ENCODE results near the gene TCEAL9. TPM values are rescaled to one million over a fixed set of nuclear protein-coding genes. Genes with fewer than 3 reads are reported as not detected.

TCEAL9 gene, protein sequence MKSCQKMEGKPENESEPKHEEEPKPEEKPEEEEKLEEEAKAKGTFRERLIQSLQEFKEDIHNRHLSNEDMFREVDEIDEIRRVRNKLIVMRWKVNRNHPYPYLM
- total RNA-seq, result 10 to 100 TPM; 14.8 to 46.0 (median 23.1) TPM
- 10 to 100 TPM; 47.8 to 56.9 TPM for polyA plus RNA-seq
- long read RNA-seq, donor 1, transcript TCEAL9-201 (2 exons, 699 nt), result minor isoform, 5 of 13 reads
- long read RNA-seq, donor 1, transcript TCEAL9-202 (3 exons, 1,033 nt), result major isoform, 7 of 13 reads
- long read RNA-seq, donor 1, partial matches to known transcripts, result 0 of 13 reads
- long read RNA-seq, donor 1, other reads (novel, unspliced or antisense), result 0 of 13 reads
- long read RNA-seq, donor 2, transcript TCEAL9-202 (3 exons, 1,033 nt), result major isoform, 7 of 13 reads
- long read RNA-seq, donor 2, partial matches to known transcripts, result 0 of 13 reads
- long read RNA-seq, donor 2, other reads (novel, unspliced or antisense), result 2 of 13 reads
- long read RNA-seq, donor 3, transcript TCEAL9-202 (3 exons, 1,033 nt), result minor isoform, 5 of 12 reads
- long read RNA-seq, donor 3, transcript TCEAL9-201 (2 exons, 699 nt), result major isoform, 7 of 12 reads
- long read RNA-seq, donor 3, partial matches to known transcripts, result 0 of 12 reads
- long read RNA-seq, donor 3, other reads (novel, unspliced or antisense), result 0 of 12 reads

DNA sequence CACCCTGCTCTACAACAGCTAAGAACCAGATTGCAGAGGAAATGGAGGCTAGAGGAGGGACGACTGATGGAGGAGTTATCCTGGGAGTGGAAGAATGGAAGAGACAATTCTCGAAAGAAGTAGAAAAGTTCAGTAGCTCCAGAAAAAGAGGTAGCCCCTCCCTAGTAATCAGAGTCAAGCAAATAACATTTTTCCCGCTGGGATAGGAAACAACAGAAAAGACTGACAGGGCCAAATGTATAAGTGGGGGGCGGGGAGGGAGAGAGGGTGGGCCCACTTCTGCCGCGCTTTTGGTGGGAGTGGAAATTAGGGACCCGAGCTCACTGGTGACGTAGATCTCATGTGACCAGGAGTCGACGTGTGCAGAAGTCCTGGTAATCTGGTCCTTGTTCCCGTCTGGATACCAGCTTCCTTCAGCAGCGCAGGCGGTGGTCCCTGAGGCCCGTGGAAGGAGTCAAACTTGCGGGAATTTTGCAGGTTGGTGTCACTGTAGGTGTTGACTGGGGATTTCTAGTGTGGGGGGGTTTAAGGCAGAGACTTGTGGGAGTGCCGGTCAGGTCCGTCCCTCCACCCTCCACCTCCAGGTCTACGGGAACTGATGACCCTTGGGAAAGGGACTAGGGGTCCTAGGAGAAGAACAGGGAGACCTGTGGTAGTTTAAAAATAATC lies at the start of gene TCEAL9:
TSS of gene TCEAL9 (plus strand) at position 377 of the 669 bp plus-strand sequence. CDS start 1,179 bp downstream, outside the sequence.
- peaks cover 0 to 30% (median 0%) of the 10 kb centered on the region in 7 donors for H3K27me3 ChIP-seq
- H3K4me3 ChIP-seq, result peak within 1 kb of the TSS; percentile 51 to 84 (median 72)
- intact Hi-C loops (cut with DNase I), result loop anchor here in 1 of 10 donors (10.0 kb wide), 1 partner anchor 1751 kb away; no protein-coding TSS in a partner anchor
- TF ChIP-seq, protein P1, sequence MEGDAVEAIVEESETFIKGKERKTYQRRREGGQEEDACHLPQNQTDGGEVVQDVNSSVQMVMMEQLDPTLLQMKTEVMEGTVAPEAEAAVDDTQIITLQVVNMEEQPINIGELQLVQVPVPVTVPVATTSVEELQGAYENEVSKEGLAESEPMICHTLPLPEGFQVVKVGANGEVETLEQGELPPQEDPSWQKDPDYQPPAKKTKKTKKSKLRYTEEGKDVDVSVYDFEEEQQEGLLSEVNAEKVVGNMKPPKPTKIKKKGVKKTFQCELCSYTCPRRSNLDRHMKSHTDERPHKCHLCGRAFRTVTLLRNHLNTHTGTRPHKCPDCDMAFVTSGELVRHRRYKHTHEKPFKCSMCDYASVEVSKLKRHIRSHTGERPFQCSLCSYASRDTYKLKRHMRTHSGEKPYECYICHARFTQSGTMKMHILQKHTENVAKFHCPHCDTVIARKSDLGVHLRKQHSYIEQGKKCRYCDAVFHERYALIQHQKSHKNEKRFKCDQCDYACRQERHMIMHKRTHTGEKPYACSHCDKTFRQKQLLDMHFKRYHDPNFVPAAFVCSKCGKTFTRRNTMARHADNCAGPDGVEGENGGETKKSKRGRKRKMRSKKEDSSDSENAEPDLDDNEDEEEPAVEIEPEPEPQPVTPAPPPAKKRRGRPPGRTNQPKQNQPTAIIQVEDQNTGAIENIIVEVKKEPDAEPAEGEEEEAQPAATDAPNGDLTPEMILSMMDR (IDR thresholded peaks at IDR 0.05), result no peak
- DNase-seq, result peak; percentile 28 to 78
- peaks cover 0 to 11% (median 0%) of the 10 kb centered on the region in 9 donors for H3K36me3 ChIP-seq
- H3K27ac ChIP-seq, result peak within 1 kb of the TSS; percentile 70 to 92 (median 86)
- peak; percentile 85 to 98 (median 97) for ATAC-seq
- H3K4me1 ChIP-seq, result peaks cover 0 to 10% (median 0%) of the 10 kb centered on the region in 9 donors
- H3K9me3 ChIP-seq, result no peaks in the 10 kb centered on the region
- WGBS, 2 donors, result 0 to 1% methylated on average over 18 of the region's 18 CpGs

GRCh38 chrX:103309860-103310554 lies 46.3 kb upstream of the TCEAL9 start:
- Histone ChIP-seq H3K4me3 (peak overlapping the region; percentile 9 to 54 (median 44)), H3K36me3 (no peaks in the 10 kb centered on the region), H3K27me3 (peaks cover 0 to 74% (median 11%) of the 10 kb centered on the region in 7 donors), H3K4me1 (peaks cover 0 to 9% (median 0%) of the 10 kb centered on the region in 9 donors), H3K27ac (no peak overlapping the region), H3K9me3 (no peaks in the 10 kb centered on the region)
- TF ChIP-seq, protein P1 (IDR thresholded peaks at IDR 0.05), result no peak
- DNase-seq, result no peak
- 19 to 25% methylated on average over 29 of the region's 32 CpGs for WGBS, 2 donors
- intact Hi-C loops (cut with DNase I), result no loop called here
- no peak for ATAC-seq

DNA sequence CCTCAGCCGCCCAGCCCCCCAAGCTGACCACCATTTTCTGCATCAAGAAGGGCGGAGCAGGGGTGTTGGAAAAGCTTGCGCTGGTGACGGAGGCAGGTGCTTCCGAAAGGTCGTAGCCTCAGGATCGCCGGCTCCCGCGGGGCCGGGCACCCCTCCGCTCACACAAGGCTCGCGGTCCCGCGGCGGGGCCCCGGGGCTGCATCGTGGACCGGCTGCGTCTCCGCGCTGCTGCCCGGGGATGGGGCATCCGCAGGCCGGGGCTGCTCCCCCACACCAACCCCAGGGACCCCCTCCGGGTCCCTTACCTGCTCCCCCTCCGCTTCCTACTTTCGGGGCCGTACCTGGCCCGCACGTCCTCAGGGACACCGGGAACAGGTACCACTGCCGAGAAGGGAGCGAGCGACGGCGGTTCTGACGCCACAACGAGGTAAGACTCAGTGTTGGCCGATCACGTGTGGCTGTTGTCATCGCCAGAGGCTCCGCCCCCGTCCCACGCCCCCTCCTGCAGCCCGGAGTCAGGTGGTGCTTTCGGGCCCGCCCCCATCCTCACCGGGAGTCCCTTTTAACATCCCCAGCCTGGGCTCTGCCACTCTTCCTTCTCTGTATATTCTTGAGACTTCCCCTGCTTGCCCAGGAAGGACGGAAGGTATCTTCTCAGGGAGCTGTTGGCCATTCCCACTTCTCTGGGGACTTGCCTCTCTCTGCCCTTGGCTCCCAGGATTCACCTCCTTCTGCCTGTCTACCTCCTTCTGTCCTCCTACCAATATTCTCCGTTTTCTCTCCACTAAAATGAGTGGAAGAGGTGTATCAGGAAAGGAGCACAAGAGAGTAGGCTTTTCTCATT lies 45.5 kb upstream of the TCEAL9 start, which contains the start of gene BEX2:
TSS of gene BEX2 (minus strand) at position 436 of the 844 bp plus-strand sequence. CDS start 1,014 bp downstream, outside the sequence.
- Histone ChIP-seq H3K4me3 (peak within 1 kb of the TSS; percentile 9 to 54 (median 44)), H3K4me1 (peaks cover 0 to 9% (median 0%) of the 10 kb centered on the region in 9 donors), H3K27ac (no peak within 1 kb of the TSS), H3K27me3 (peaks cover 0 to 75% (median 11%) of the 10 kb centered on the region in 7 donors), H3K36me3 (no peaks in the 10 kb centered on the region), H3K9me3 (no peaks in the 10 kb centered on the region)
- WGBS, 2 donors, result 2% methylated on average over 37 to 50 of the region's 52 CpGs
- peak in 4 of 8 donors; percentile 34 to 64 (median 49) for ATAC-seq
- DNase-seq, result peak; percentile 7 to 25
- intact Hi-C loops (cut with DNase I), result no loop called here
- TF ChIP-seq, protein P1 (IDR thresholded peaks at IDR 0.05), result no peak
